SK-N-DZ (cell line): Measurements from ENCODE around the gene GOLGA6C.
A peak's percentile ranks its signal among the peaks of the same experiment; 100 is the strongest.
"Not testable (repeated sequence)": the region's sequence is repeated elsewhere in the genome, so short reads cannot be mapped to it uniquely, and the experiment has no call there.

Experiments used
- DNase-seq: peaks from one replicate; pipeline ENCODE4 v3.0.0-alpha.2; 2015; ENCODE audit warnings: low spot score

The GOLGA6C gene

GRCh38 chr15:75252285-75252684 is 5.8 kb upstream of the GOLGA6C start:
- DNase-seq: not testable (repeated sequence)

DNA sequence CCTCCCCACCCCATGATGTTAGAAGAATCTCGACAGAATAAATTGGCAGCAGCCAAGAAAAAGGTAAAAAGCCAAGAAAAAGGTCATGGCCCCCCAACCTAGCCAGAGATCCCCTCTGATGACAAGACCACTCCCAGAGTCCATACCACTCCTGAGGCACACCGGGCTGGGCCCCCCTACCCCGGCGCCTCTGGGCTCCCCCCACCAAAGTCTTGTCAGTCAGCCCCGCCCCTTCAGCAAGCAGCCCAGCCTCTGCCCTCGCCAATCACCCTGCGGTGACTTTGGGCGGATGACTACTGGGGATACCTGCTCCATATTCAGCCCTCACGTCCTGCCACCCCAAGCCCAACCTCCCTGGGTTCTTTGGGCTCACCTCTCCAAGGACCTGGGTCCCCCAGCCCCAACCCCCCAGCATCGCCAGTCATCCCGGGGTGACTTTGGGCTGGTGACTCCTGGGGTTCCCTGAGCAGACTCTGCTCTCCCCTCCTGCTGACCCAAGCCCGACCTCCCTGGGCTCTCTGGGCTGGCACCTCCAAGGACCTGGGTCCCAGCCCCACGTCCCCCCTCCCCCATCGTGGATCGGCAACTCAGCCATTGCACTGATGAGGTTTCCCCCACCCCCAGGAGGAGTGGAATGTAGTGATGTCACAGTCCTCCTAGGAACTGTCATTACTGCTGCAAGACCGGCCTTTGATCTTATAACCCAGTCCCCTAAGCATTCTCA is 648 bp downstream of the GOLGA6C start:
- not testable (repeated sequence) for DNase-seq

DNA sequence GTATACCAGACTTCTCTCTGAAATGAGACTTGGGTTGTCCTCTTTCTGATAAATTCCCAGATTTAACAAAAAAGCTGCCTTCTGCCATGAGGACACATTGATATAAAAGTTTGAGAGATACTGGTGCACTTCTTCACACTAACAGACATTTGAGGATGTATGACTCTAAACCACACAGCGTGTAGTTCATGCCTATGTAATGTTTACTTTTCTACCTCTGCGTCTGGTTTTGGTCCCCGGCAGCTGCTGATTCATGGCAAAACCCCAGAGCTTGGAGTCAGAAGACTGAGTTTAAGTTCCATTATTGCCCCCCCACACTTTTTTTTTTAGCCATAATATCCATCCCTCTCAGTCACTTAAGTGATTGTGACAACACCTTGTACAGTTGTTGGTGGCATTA is 1.7 kb downstream of the GOLGA6C start:
- not testable (repeated sequence) for DNase-seq

GRCh38 chr15:75273751-75274359 is 15.7 kb downstream of the GOLGA6C start:
- not testable (repeated sequence) for DNase-seq

- peak; percentile 56 for DNase-seq
Observed at GRCh38 chr15:75274509-75275107, 16.5 kb downstream of the GOLGA6C start.

DNA sequence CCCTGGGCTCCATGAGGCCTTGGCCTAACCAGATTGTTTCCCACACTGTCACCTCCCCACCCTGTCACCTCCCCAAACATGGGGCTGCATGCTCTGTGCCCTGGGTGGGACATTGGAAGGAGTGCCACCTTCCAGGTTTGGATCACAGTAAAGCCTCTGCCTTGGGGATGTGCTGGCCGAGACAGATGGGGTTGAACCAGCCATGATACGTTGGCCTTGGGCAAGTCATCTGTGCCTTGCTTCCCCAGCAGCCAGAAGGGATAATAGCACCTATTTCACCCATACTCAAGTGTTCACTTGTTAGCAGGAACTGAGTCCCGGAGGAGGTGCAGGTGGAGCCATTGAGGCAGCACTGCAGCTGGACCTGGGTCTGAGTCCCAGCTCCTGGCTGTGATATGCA is 17.5 kb downstream of the GOLGA6C start:
- not testable (repeated sequence) for DNase-seq

- DNase-seq: not testable (repeated sequence)
Observed at GRCh38 chr15:75278497-75278896, 20.4 kb downstream of the GOLGA6C start.

- not testable (repeated sequence) for DNase-seq
Observed at GRCh38 chr15:75282572-75282971, 24.4 kb downstream of the GOLGA6C start, which contains the start of gene GOLGA6D. Gene GOLGA6D, plus strand, starts transcription at chr15:75282835. Its CDS starts 41 bp downstream, at chr15:75282876.

GRCh38 chr15:75284152-75284551 is 26.0 kb downstream of the GOLGA6C start:
- not testable (repeated sequence) for DNase-seq

- not testable (repeated sequence) for DNase-seq
Observed at GRCh38 chr15:75293660-75294059, 35.5 kb downstream of the GOLGA6C start.

GRCh38 chr15:75298541-75299310 is 40.6 kb downstream of the GOLGA6C start:
- not testable (repeated sequence) for DNase-seq

DNA sequence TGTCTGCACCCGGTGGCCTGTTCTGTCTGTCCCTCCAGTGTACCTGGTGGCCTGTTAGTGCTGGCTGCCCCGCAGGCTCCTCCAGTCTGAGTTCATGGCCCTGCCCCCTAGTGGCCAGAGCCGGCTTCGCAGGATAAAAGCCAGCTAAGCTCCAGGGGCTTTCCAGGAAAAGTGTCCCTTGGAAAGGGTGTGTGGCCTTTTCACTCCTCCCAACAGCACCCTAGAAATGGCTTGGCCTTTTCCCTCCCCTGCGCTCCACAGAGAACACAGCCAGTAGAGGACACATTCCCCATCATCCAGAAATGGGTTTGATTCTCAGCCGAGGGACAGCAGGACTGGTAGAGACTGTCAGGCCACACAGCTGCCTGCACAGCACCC is 41.2 kb downstream of the GOLGA6C start:
- not testable (repeated sequence) for DNase-seq

DNA sequence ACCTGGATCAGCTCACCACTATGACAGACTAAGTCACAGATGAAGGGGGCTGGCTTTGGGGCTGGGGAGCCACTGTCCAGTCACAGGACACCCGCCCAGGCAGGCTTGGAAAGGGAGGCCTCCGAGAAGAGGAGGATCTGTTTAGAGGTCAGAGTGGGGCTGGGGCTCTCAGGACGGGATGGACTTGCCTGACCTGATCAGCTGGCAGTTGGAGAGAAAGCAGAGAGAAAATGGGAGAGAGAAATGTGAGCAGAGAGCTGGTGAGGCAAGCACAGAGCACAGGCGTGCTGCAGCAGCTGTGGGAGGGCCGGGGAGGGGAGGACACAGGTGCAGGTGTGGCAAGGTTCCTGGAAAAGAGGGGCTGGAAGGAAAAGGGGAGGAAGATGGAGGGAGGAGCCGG is 41.9 kb downstream of the GOLGA6C start:
- not testable (repeated sequence) for DNase-seq

DNA sequence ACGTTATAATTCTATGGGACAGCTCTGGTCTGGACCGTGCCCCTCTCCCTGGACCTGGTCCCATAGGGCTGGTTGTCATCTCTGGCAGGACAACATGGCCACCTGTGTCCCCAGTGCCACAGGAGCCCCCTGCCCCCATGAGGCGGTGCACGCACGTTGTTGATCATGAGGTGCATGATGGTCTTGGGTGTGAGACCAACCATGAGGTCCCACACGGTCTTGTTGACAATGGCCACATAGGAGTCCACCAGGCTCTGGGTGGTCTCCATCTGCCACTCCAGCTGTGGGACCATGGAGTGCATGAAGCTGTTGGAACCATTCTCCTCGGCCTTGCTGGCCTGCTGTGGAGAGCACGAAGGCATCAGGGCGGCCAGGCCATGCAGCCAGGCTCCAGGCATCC is 44.2 kb downstream of the GOLGA6C start:
- no peak for DNase-seq

- DNase-seq: not testable (repeated sequence)
Observed at GRCh38 chr15:75302753-75303152, 44.6 kb downstream of the GOLGA6C start.

DNA sequence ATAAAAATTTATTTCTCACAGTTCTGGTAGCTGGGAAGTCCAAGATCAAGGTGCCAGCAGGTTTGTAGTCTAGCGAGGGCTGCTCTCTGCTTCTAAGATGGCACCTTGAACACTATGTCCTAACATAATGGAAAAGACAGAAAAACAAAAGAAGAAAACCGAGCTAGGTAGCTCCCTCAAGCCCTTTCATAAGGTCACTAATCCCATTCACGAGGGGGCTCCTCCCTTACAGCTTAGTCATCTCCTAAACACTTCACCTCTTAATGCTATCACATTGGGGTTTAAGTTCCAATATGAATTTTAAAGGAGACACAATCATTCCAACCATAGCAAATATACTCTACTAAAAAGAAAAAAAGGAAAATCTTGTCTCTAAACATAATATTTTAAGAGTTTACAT is 48.1 kb downstream of the GOLGA6C start:
- DNase-seq: no peak

DNA sequence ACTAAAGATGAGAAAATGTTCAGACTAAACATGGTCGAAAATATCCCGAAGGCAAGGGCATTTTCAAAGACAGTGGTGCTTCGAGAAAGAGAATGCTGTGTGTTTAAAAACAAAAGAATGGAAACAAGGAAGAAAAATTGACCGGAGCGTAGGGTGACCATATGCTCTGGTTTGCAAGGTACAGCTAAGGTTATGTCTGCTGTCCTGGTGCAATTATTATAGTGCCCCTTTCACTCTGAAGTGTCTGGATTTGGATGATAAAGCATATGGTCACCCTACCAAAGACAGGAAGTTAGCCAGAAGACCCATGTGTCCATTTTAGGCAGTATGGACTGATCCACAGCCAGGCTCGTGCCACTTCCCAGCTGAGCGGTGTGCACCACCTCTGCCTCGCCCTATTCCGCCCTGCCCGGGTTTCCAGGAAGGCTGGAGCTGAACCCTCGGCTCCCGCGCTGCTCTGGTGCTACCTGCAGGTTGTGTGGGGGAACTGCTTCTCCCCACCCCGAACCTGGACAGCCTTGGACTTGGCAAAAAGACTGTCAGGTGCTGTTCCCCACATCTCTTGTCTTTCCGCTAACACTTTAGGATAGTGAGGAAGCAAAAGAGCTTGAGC is 49.8 kb downstream of the GOLGA6C start:
- peak; percentile 36 for DNase-seq

DNA sequence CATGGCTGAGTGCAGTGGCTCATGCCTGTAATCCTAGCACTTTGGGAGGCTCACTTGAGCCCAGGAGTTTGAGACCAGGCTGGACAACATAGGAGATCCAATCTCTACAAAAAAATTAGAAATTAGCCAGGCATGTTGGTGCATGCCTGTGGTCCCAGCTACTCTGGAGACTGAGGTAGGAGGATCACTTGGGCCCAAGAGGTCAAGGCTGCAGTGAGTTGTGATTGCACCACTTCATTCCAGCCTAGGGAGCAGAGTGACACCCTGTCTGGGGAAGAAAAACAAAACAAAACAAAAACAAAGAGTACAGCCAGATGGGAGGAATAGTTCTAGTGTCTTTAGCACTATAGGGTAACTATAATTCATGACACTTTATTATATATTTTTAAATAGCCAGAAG is 51.6 kb downstream of the GOLGA6C start:
- DNase-seq: no peak

DNA sequence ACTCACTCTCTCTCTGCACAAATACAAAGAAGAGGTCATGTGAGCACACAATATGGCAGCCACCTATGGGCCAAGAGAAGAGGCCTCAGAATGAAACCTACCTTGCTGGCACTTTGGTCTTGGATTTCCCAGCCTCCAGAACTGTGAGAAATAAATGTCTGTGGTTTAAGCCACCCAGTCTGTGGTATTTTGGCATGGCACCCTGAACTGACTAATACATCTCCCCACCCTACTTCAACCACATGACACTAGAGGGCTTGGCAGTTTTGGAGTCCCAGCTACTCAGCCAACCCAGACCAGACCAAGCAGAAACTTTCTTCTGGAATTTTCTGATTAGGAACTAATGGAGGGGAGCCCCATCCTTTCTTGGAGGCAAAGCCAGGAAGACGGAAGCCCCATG is 54.4 kb downstream of the GOLGA6C start:
- not testable (repeated sequence) for DNase-seq

- DNase-seq: no peak
Observed at GRCh38 chr15:75313116-75313845, 55.1 kb downstream of the GOLGA6C start.
